Measurements from ENCODE around the gene RPL3.

Gene RPL3

DNA sequence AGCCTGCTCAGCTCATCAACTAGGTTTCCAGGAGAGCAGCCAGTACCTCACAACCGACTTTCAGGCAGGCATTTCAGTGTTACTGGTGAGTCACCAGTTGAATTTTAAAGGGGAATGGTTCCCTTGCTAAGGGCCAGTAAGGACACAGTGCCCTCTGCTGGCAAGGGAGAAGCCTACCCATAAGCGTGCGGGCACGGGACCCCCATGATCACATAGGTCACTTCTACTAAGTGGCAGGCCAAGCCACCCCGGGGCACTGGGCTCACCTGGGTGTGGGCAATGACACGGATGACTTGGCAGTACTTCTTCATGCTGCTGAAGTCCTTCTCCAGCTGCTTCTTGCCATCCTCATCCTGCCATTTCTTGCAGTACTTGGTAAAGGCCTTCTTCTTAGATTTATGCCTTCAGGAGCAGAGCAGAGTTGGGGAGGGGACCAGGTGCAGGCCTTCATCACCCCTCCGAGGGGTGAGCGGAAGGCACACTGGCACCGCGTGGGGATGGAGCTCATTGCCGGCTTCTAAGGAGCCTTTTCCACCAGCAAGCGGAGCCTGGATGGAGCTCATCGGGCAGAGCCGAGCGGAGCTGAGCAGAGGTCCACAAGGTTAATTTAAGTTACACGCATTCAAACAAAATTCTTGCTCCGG lies 2.9 kb downstream of the RPL3 start:
- peak; percentile 63 for DNase-seq

- DNase-seq = no peak
Observed at GRCh38 chr22:39315389-39315788, 4.0 kb downstream of the RPL3 start.

DNA sequence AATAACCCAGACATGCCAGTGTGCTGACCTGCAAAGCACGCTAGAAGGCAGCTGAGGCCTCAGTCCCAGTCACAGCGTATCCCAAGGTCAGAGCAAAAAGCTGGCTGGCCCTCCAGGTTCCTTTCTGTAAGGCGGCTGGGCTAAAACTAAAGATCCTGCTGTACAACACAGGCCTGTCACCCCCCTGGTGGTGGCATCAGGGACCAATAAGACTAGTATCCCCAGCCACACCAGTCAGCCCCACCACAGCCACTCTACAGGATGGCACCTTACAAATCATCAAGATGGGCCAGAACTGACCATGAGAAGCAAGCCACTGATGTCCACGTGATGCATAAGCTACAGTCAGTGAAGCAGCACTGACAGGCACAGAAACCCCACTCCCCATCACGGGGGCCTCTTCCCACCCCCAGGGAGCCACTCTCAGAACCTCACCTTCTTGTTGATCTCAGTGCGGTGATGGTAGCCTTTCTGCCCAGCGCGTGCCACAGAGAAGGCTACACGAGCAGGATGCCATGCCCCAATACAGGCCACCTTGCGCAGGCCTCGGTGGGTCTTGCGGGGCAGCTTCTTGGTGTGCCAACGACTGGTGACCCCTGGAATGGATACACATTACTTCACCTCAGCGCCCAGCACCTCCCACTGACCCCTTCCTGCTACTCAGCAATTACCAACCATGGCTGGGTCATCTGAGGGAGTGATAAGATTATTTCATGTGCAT lies 5.0 kb downstream of the RPL3 start:
- no peak for DNase-seq

- no peak for DNase-seq
Observed at GRCh38 chr22:39313258-39314001, 6.0 kb downstream of the RPL3 start.

DNA sequence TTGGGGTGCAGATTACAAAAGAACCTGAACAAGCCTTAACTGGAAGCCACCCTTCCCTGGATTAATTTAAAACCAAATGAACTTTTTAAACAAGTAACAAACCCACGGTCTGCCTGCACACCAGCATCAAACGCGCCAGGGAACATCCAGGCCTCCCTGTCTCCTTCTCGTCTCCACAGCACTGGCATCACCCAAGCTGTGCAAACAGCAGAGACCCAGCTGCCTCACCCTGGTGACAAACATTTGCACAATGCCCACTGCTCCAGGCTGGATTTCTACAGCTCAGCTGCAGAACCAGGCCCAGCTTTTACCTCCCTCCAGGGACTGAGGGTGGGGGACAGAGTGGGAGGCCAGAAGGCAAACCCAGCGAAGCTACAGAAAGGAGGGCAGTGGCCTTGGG lies 7.0 kb downstream of the RPL3 start:
- DNase-seq = no peak

DNA sequence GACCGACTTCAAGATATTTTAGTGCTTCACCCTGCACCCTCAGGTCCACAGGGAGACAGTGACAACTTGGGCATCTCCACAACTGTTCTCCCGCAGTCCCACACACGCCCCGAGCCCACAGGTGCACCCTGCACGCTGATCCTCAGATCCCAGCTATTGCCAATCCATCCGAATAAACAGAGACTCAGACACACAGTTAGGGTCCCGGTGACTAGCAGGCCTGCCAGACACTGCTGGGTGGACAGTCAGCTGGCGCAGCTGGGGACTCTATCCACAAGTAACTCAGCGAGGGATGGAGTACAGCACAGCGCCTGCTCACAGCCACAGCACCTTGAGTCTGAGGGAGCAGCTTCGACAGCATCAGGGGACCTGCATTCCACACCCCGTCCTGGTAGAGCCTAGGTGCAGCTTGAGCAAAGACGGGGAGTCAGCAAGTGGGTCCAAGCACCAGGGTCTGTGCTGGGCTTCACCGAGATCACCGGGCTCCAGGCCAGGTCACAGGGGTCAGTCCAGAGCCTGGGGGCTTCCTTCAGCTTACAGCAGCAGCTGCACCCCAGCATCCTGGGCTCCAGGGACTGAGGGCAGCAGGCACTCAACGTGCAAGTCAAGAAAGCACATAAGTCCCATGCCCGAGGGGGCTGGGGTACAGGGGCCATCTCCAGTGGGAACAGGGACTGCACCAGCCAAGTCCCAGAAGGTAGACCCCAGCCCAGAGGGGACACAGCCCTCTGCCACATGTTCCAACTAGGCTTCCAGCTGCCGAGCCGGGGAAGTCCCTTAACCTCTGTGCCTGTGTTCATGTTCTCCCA lies 7.6 kb downstream of the RPL3 start:
- no peak for DNase-seq

GRCh38 chr22:39309881-39310714 lies 9.3 kb downstream of the RPL3 start:
- no peak for DNase-seq

GRCh38 chr22:39309364-39309861 lies 10.0 kb downstream of the RPL3 start:
- no peak for DNase-seq

GRCh38 chr22:39308614-39309363 lies 10.6 kb downstream of the RPL3 start:
- no peak for DNase-seq

- DNase-seq = peak; percentile 23
Observed at GRCh38 chr22:39306456-39307361, 12.7 kb downstream of the RPL3 start.

DNA sequence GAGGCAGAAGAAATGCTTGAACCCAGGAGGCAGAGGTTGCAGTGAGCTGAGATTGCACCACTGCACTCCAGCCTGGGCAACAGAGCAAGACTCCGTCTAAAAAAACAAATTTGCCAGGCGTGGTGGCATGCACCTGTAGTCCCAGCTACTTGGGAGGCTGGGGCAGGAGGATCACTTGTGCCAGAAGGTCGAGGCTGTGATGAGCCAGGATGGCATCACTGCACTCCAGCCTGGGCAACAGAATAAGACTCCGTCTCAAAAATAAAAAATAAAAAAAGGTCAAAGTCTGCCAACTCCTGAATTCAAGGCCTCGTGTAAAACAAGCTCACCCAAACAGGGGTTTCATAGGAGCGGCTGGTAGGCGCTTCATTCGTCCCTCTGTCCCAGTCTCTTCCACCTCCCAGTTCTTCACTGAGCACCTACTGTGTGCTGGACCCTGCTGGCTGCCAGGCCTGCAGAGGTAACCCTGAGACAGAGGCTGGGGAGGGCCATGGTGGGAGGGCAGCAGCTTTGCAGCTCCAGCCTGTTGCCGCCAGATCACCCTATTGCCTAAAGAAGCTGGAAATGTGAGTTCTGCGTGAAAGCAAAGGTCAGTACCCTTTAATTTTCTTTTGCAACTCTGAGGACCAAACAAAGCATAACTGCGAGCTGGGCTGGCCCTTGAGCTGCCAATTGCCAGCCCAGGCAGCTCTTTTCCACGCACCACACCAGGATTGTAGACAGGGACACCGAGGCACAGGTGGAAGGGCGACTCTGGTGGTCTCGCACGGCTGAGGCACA lies 15.3 kb downstream of the RPL3 start:
- DNase-seq = no peak

DNA sequence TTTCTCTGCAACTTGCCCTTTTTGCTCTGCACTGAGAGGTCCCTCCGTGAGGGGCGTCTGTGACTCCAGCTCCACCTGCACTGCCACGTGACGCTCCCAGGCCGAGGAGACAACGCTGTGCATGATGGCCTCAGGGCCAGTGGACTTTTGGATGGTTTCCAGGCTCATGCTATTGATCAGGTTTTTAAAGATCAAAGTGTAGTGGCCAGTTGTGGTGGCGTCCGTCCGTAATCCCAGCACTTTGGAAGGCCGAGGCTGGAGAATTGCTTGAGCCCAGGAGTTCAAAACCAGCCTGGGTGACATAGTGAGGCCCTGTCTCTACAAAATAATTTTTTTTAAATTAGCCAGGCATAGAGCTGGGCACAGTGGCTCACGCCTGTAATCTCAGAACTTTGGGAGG lies 16.1 kb downstream of the RPL3 start:
- no peak for DNase-seq

GRCh38 chr22:39302431-39302960 lies 16.9 kb downstream of the RPL3 start:
- DNase-seq = no peak

- no peak for DNase-seq
Observed at GRCh38 chr22:39301926-39302325, 17.5 kb downstream of the RPL3 start.

DNA sequence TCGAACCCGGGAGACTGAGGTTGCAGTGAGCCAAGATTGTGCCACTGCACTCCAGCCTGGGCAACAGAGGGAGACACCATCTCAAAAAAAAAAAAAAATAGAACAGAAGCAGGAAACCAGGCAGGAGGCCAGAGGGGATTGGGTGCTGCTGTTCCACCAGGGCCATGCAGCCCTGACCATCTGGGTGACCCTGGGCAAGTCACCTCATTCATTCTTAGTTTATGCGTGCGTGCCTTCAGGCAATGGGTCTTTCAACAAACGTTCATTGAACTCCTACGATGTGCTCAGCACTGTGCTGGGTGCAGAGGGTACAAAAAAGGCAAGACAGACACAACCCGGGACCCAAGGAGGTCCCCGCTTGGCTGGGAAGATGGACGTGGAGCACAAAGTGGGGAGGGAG lies 18.3 kb downstream of the RPL3 start:
- no peak for DNase-seq

DNA sequence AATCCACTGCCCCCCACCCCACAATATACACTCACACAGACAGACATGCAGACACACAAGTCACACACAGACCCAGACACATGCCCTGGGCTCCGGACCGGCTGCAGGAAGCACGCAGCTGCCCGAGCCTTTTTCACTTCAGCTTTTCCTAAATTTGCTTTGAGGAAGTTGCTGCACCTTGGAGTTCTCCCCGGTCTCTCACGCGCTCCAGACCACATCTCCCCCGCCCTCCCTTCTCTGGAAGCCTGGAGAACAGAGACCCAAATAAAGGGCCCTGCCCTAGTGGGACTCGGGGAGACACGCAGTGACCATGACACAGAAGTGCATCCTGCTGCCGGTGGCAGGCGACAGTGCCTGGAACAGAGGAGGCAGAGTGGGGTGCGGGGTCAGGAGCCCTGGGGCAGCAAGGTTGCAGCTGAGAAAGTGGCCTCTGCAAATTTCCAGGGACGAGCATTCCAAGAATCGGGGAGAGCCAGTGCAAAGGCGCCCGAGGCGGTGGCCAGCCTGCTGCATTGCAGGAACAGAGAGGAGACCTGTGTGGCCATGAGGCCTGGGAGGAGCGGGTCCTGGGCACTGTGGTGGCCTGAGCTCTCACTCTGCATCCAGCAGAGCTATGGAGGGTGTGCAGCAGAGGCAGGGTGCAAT lies 19.1 kb downstream of the RPL3 start:
- DNase-seq = no peak

GRCh38 chr22:39299829-39300178 lies 19.6 kb downstream of the RPL3 start:
- no peak for DNase-seq

GRCh38 chr22:39298241-39298987 lies 21.0 kb downstream of the RPL3 start:
- DNase-seq = no peak
